Thoracic aorta (tissue), 2 donors: ENCODE data around the gene CDH23. TPM values are rescaled to one million over a fixed set of nuclear protein-coding genes. Genes with fewer than 3 reads are reported as not detected.

Experiments
- ATAC-seq: fragments of 150-250 bp; one replicate; pipeline ENCODE4 v1.8.0; 2017; ENCODE audit warnings: low read depth; ENCODE audit not compliant: insufficient number of reproducible peaks, low FRiP score
- DNase-seq: peaks from one replicate; pipeline ENCODE4 v3.0.0-alpha.2; 2020; ENCODE audit warnings: low spot score
- H3K27ac ChIP-seq, 2 donors: fragments of 200-600 bp; sonication (generic); 1 replicate in 1 of 2; 2 replicates in 1 of 2; pipeline ENCODE4 v1.5.1; 2016; ENCODE audit warnings: mild to moderate bottlenecking in 2 of 2, moderate library complexity in 2 of 2
- H3K27me3 ChIP-seq: fragments of 200-600 bp; sonication (generic); replicated peaks from 2 replicates; pipeline ENCODE4 v1.6.0; 2016; ENCODE audit warnings: mild to moderate bottlenecking; ENCODE audit not compliant: insufficient read depth
- H3K36me3 ChIP-seq: fragments of 200-600 bp; sonication (generic); one replicate; pipeline ENCODE4 v1.5.1; 2016
- H3K4me1 ChIP-seq, 2 donors: fragments of 200-600 bp; sonication (generic); 1 replicate in 1 of 2; 2 replicates in 1 of 2; pipeline versions ENCODE4 v1.5.1 to v1.6.0; 2016; ENCODE audit warnings: low read depth in 2 of 2, mild to moderate bottlenecking in 1 of 2; ENCODE audit not compliant: control insufficient read depth in 1 of 2
- H3K4me3 ChIP-seq: fragments of 200-600 bp; sonication (generic); 2 replicates; pipeline ENCODE4 v1.5.1; 2016; ENCODE audit warnings: mild to moderate bottlenecking
- H3K9me3 ChIP-seq: fragments of 200-600 bp; sonication (generic); 2 replicates; pipeline ENCODE4 v1.5.1; 2016
- CTCF ChIP-seq: fragments of 200-600 bp; sonication (generic); IDR thresholded peaks from one replicate; pipeline ENCODE4 v1.5.1; 2019; ENCODE audit warnings: antibody characterized with exemption
- total RNA-seq, 2 donors: library from RNA; depleted of rRNA; stranded (reverse); fragments of >200 nt; gene quantifications; one replicate each; pipeline versions ENCODE4 v1.1.0 to v1.2.3, GENCODE V29; 2016

CDH23 gene
- total RNA-seq, 2 donors from 2014 or later = 10.6 to 10.8 TPM

GRCh38 chr10:71724539-71724938 lies 327.8 kb downstream of the CDH23 start:
- no peak for TF ChIP-seq CTCF
- Histone ChIP-seq H3K4me3 (no peak overlapping the region), H3K4me1 (peaks cover 14 to 23% of the 10 kb centered on the region in 2 donors), H3K27me3 (no peaks in the 10 kb centered on the region), H3K27ac (no peak overlapping the region), H3K36me3 (no peaks in the 10 kb centered on the region), H3K9me3 (no peaks in the 10 kb centered on the region)
- ATAC-seq = no peak
- DNase-seq = no peak

GRCh38 chr10:71725249-71725648 lies 328.5 kb downstream of the CDH23 start:
- H3K9me3 ChIP-seq = no peaks in the 10 kb centered on the region
- H3K4me1 ChIP-seq = peaks cover 14 to 23% of the 10 kb centered on the region in 2 donors
- no peak for ATAC-seq
- TF ChIP-seq CTCF = no peak
- H3K27me3 ChIP-seq = no peaks in the 10 kb centered on the region
- H3K4me3 ChIP-seq = no peak overlapping the region
- H3K36me3 ChIP-seq = no peaks in the 10 kb centered on the region
- no peak for DNase-seq
- no peak overlapping the region for H3K27ac ChIP-seq

- no peak overlapping the region for H3K4me3 ChIP-seq
- DNase-seq (no peak), ATAC-seq (no peak)
- no peaks in the 10 kb centered on the region for H3K36me3 ChIP-seq
- no peaks in the 10 kb centered on the region for H3K27me3 ChIP-seq
- peak; percentile 17 for TF ChIP-seq CTCF
- peaks cover 14 to 23% of the 10 kb centered on the region in 2 donors for H3K4me1 ChIP-seq
- H3K9me3 ChIP-seq = no peaks in the 10 kb centered on the region
- no peak overlapping the region for H3K27ac ChIP-seq
These were observed 329.4 kb downstream of the CDH23 start for GRCh38 chr10:71725998-71726579.

DNA sequence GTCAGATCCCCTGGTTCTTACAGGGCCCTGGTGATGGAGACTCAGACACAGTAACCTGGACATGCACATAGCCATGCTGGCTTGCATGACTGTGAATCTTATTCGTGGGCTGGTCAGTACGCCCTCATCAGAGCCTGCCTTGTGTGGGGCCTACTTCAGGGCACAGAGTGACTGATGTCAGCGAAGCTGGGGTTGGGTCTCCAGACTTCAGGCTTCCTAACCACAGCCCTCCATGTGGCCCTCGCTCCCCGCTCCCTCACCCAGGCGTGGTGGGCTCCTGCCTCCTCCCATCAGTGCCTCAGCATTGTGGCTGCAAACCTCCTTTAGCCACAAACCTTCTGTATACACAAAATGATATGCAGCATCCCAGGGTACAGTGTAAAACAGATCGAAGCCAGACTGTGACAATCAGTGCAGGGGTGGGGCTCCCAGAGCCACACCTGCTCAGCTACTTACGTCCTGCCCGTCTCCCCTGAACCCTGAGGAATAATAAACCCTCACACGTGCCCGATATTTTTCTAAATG lies 329.9 kb downstream of the CDH23 start:
- Histone ChIP-seq H3K27ac (no peak overlapping the region), H3K27me3 (no peaks in the 10 kb centered on the region), H3K4me1 (peaks cover 14 to 23% of the 10 kb centered on the region in 2 donors), H3K4me3 (no peak overlapping the region), H3K36me3 (no peaks in the 10 kb centered on the region), H3K9me3 (no peaks in the 10 kb centered on the region)
- DNase-seq (no peak), ATAC-seq (no peak)
- TF ChIP-seq CTCF = no peak

GRCh38 chr10:71727105-71727737 lies 330.5 kb downstream of the CDH23 start:
- peak overlapping the region in 1 of 2 donors; percentile 42 for H3K27ac ChIP-seq
- H3K4me1 ChIP-seq = peaks cover 14 to 23% of the 10 kb centered on the region in 2 donors
- no peak overlapping the region for H3K4me3 ChIP-seq
- DNase-seq (no peak), ATAC-seq (no peak)
- no peak for TF ChIP-seq CTCF
- no peaks in the 10 kb centered on the region for H3K9me3 ChIP-seq
- no peaks in the 10 kb centered on the region for H3K27me3 ChIP-seq
- H3K36me3 ChIP-seq = no peaks in the 10 kb centered on the region
